ENCODE measurements around the gene CDX1.

- TF ChIP-seq CTCF (IDR thresholded peaks at IDR 0.05): peak; percentile 93
- no peak for TF ChIP-seq EZH2 (IDR thresholded peaks at IDR 0.05)
These were observed 36.6 kb upstream of the CDX1 start for GRCh38 chr5:150129813-150130492.

Measured in neural progenitor cell (in vitro differentiated cells).